Measurements from ENCODE around the gene SP3. TPM values are rescaled to one million over a fixed set of nuclear protein-coding genes. Genes with fewer than 3 reads are reported as not detected.

Gene SP3
- total and polyA plus RNA-seq, 2 of the 8 experiments (the other 6 are each of a cell fraction or from before 2014, with no cell fraction given), result 31.0 to 92.1 TPM

DNA sequence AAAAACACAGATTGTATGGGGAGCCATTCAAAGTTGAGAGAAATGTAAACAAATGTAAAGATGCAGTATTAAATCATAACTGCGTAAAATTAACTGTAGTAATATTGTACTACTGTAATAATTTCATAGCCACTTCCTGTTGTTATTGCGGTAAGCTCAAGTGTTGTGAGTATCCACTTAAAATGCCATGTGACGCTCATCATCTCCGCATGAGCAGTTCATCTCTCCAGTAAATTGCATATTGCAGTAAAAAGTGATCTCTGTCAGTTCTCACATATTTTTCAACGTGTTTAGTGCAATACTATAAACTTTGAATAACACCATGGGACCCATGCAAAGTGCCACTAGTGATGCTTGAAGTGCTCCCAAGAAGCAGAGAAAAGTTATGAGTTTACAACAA is 41.8 kb upstream of the SP3 start:
- CTCF ChIA-PET (ENCODE audit: partially characterized antibody), result interaction anchor here (0.7 to 1.4 kb wide), 2 partner anchors 8 to 367 kb away, joined by 3 to 4 read pairs; no protein-coding TSS in a partner anchor
- POLR2A ChIA-PET (ENCODE audit: partially characterized antibody), result no interaction called here
- TF ChIP-seq KDM5A (IDR thresholded peaks at IDR 0.05; ENCODE audit: low read length) (no peak), ASH2L (IDR thresholded peaks at IDR 0.05; ENCODE audit: low read length) (no peak), POLR2AphosphoS5 (IDR thresholded peaks at IDR 0.05; ENCODE audit: low read depth, low read length) (no peak), SP4 (IDR thresholded peaks at IDR 0.05; ENCODE audit: low read length) (no peak), TAF1 (IDR thresholded peaks at IDR 0.05; ENCODE audit: low read depth, low read length) (no peak), SIN3A (conservative IDR thresholded peaks at IDR 0.05 in 1 of 2, IDR thresholded peaks at IDR 0.05 in 1 of 2; ENCODE audit: low read depth in 1 of 2, low read length in 2 of 2) (no peak), KDM4A (IDR thresholded peaks at IDR 0.05; ENCODE audit: low read depth, low read length, severe bottlenecking) (no peak), JUND (IDR thresholded peaks at IDR 0.05; ENCODE audit: low read length) (no peak), CEBPB (IDR thresholded peaks at IDR 0.05; ENCODE audit: low read depth, low read length) (no peak), POLR2A (IDR thresholded peaks at IDR 0.05; ENCODE audit: control extremely low read depth in 1 of 2, low read depth in 2 of 2, low read length in 2 of 2) (no peak), CHD1 (IDR thresholded peaks at IDR 0.05; ENCODE audit: low read depth, low read length) (no peak)

More for the DNA sequence above, 41.8 kb upstream of the SP3 start:
- H4K20me1 ChIP-seq (replicated peaks in 1 of 2; ENCODE audit: control insufficient read depth in 1 of 2, insufficient read depth in 2 of 2, low read length in 2 of 2), result no peaks in the 10 kb centered on the region
- no peak overlapping the region for H3K4me2 ChIP-seq (ENCODE audit: insufficient read depth in 1 of 2, low read depth in 2 of 2, low read length in 2 of 2)
- no peak overlapping the region for H2BK20ac ChIP-seq (ENCODE audit: low read length)
- 91% methylated on average over 5 of the region's 5 CpGs; no CpG with 5 or more reads in 1 of the 2 experiments for WGBS, 2 experiments (ENCODE audit: extremely low coverage in 1 of 2, insufficient coverage in 1 of 2, insufficient read length in 1 of 2, insufficient replicate concordance in 2 of 2, low coverage in 1 of 2, low lambda C conversion rate in 2 of 2, missing lambda C conversion rate in 1 of 2)
- no peak overlapping the region for H2BK5ac ChIP-seq (ENCODE audit: low read depth, low read length)
- no peak overlapping the region for H3K27ac ChIP-seq (ENCODE audit: low read depth, low read length)
- no peak overlapping the region for H2BK12ac ChIP-seq (ENCODE audit: low read depth, low read length)
- no peaks in the 10 kb centered on the region for H3K79me1 ChIP-seq (ENCODE audit: low read depth, low read length)
- H3K79me2 ChIP-seq (ENCODE audit: control insufficient read depth in 1 of 2, insufficient read depth in 2 of 2, low read length in 2 of 2), result no peaks in the 10 kb centered on the region
- no peak overlapping the region for H3K14ac ChIP-seq (ENCODE audit: insufficient read length)
- no peak overlapping the region for H3K18ac ChIP-seq (ENCODE audit: extremely low read depth, low read length)
- no peak overlapping the region for H3K4me3 ChIP-seq (ENCODE audit: extremely low read depth in 1 of 4, insufficient read depth in 2 of 4, low read depth in 3 of 4, low read length in 4 of 4)
- no peak overlapping the region for H2BK120ac ChIP-seq (replicated peaks; ENCODE audit: low read depth, low read length)
- H4K91ac ChIP-seq (replicated peaks; ENCODE audit: insufficient read length, low read length), result no peak overlapping the region
- H3K23ac ChIP-seq (ENCODE audit: insufficient read length), result no peak overlapping the region
- no peak overlapping the region for H2AFZ ChIP-seq (ENCODE audit: low read length)
- H3K56ac ChIP-seq (replicated peaks; ENCODE audit: insufficient read length, low read depth, low read length), result no peak overlapping the region
- H3K9ac ChIP-seq (replicated peaks in 1 of 4; ENCODE audit: extremely low read depth in 1 of 4, low read depth in 3 of 4, low read length in 3 of 4), result no peak overlapping the region
- no peak for FAIRE-seq
- H3K23me2 ChIP-seq (ENCODE audit: low read depth, low read length), result no peaks in the 10 kb centered on the region
- no peaks in the 10 kb centered on the region; a peak in 1 of 7 replicates for H3K4me1 ChIP-seq (replicated peaks in 1 of 4; ENCODE audit: control insufficient read depth in 3 of 4, insufficient read depth in 4 of 4, low read length in 3 of 4)
- no peak overlapping the region for H3K4ac ChIP-seq (replicated peaks; ENCODE audit: insufficient read length, low read depth, low read length)
- no peak overlapping the region for H4K5ac ChIP-seq (ENCODE audit: insufficient read length, low read depth, low read length)
- H3K27me3 ChIP-seq (replicated peaks in 1 of 4; ENCODE audit: control insufficient read depth in 3 of 4, extremely low read depth in 1 of 4, insufficient read depth in 3 of 4, low read length in 3 of 4), result peaks cover 0 to under 1% (median under 1%) of the 10 kb centered on the region in 4 experiments; a peak in 1 of 7 replicates
- H2AK5ac ChIP-seq (ENCODE audit: low read depth, low read length), result no peak overlapping the region
- no peak overlapping the region for H4K8ac ChIP-seq (ENCODE audit: extremely low read depth, insufficient read depth, low read length)
- H2BK15ac ChIP-seq (ENCODE audit: low read length), result no peak overlapping the region
- no peak for DNase-seq (ENCODE audit: low read depth in 1 of 2, low spot score in 2 of 2)
- H3K9me3 ChIP-seq (ENCODE audit: insufficient read depth in 2 of 2, low read depth in 1 of 2, low read length in 1 of 2), result no peaks in the 10 kb centered on the region
- H3K36me3 ChIP-seq (ENCODE audit: control insufficient read depth in 2 of 4, insufficient read depth in 4 of 4, low read length in 3 of 4), result no peaks in the 10 kb centered on the region

Data from H1 (cell line).